ENCODE measurements around the gene RASGEF1B.

GRCh38 chr4:81431971-81432370 lies 39.7 kb downstream of the RASGEF1B start:
- no peak for TF ChIP-seq CTCF (IDR thresholded peaks at IDR 0.05)
- TF ChIP-seq POLR2A (IDR thresholded peaks at IDR 0.05): no peak
- no peak for TF ChIP-seq POLR2AphosphoS5 (IDR thresholded peaks at IDR 0.05)
- no peak for TF ChIP-seq EP300 (IDR thresholded peaks at IDR 0.05)

Data from gastroesophageal sphincter (tissue), 3 donors.